Bronchial epithelial cell (primary cell): ENCODE data around the gene ZNF516. TPM values are rescaled to one million over a fixed set of nuclear protein-coding genes. Genes with fewer than 3 reads are reported as not detected.

Experiments used
- DNase-seq: peaks from one replicate; pipeline ENCODE4 v3.0.0-alpha.2; 2010; ENCODE audit warnings: low read depth
- FAIRE-seq: peaks from 2 replicates; lab custom pipeline; 2011; peaks lifted over from hg19 to GRCh38; lab: Jason Lieb, UNC
- H3K27me3 ChIP-seq: 2 replicates; pipeline ENCODE4 v1.5.1; 2011; ENCODE audit warnings: low read length; ENCODE audit not compliant: control insufficient read depth, insufficient read depth
- H3K36me3 ChIP-seq: 2 replicates; pipeline ENCODE4 v1.5.1; 2011; ENCODE audit warnings: low read length; ENCODE audit not compliant: control insufficient read depth, insufficient read depth
- H3K4me3 ChIP-seq: 2 replicates; pipeline ENCODE4 v1.5.1; 2011; ENCODE audit warnings: mild to moderate bottlenecking, low read depth, low read length, control low read depth
- total RNA-seq: library from RNA; depleted of rRNA; stranded (reverse); fragments of >200 nt; gene quantifications from 2 replicates; pipeline ENCODE4 v1.2.1, GENCODE V29; 2014
- TF ChIP-seq, protein P1 (sequence below): IDR thresholded peaks from 2 replicates; pipeline ENCODE4 v1.5.1; 2011; ENCODE audit warnings: mild to moderate bottlenecking, moderate library complexity, low read length, control low read depth, inconsistent platforms; ENCODE audit not compliant: insufficient read depth, severe bottlenecking

Gene ZNF516
- total RNA-seq, 1 donor from 2014 or later, result 16.6 TPM

DNA sequence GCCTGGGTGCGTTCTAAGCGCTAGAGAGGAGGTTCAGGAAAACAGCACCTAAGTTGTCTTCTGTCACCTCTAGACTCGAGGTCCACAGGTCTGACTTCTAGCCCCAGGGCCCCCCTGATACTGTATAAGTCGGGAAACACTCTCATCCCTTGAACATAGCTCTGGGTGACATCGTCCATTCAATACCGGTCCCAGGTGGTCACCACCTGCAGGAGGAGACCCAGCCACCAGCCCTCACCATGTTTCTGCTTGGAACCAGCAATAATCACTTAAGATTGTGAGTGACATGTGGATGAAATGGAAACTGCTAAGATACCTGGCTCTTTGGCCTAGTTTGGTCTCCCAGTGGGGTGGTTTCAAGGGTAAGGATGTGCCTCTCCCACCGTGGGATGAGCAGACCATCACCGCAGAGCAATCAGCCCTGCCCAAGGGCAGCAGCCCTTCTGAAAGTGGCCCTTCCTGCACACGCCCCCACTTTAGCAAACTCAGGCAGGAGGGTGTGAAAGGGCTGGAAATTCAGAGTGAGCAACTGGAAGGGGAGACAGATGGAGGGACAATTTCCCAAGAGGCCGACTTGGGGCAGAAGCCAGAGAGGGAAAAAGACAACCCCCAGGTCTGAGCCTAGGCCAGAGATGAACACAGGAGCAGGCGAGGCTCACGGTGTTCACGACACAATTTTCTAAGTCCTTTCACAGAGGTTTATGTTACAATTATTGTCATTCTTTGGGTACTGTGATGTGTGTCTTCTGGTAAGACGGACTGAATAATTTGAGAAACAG is 95.2 kb downstream of the ZNF516 start:
- Histone ChIP-seq H3K27me3 (no peaks in the 10 kb centered on the region), H3K36me3 (peaks cover 6% of the 10 kb centered on the region), H3K4me3 (no peak overlapping the region)
- FAIRE-seq (no peak), DNase-seq (no peak)
- TF ChIP-seq, protein P1, sequence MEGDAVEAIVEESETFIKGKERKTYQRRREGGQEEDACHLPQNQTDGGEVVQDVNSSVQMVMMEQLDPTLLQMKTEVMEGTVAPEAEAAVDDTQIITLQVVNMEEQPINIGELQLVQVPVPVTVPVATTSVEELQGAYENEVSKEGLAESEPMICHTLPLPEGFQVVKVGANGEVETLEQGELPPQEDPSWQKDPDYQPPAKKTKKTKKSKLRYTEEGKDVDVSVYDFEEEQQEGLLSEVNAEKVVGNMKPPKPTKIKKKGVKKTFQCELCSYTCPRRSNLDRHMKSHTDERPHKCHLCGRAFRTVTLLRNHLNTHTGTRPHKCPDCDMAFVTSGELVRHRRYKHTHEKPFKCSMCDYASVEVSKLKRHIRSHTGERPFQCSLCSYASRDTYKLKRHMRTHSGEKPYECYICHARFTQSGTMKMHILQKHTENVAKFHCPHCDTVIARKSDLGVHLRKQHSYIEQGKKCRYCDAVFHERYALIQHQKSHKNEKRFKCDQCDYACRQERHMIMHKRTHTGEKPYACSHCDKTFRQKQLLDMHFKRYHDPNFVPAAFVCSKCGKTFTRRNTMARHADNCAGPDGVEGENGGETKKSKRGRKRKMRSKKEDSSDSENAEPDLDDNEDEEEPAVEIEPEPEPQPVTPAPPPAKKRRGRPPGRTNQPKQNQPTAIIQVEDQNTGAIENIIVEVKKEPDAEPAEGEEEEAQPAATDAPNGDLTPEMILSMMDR, result no peak

DNA sequence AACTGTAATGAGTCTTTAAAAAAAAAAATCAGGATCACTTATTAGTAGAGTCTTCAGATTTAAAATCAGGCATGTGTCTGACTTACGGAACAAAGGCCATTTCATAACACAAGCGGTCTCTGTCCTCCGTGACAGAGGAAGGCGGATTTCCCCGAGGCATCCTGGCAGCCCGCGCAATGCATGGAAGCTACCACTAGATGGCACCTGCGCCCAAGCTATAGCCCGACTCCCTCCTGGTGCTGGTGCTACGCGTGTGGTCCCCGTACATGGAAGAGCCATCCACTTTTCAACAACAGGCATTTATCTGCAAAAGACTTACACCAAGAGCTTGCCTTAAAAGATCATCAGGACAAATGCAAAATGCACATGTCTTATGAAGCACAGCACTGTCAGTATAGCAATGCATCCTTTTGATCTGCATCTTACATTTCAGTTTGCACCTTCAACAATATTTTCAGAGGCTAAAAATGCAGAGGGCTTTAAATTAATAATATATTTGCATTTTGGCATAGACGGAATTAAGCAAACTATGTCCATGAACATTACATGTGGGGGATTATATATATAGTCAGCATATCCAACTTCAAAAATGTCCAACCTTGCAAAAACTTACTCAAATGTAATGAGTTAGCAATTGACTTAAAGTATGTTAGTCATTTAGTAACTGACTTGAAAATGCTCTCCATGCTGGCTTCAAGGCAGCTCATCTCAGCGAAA is 96.0 kb downstream of the ZNF516 start:
- no peaks in the 10 kb centered on the region for H3K27me3 ChIP-seq
- H3K4me3 ChIP-seq, result no peak overlapping the region
- H3K36me3 ChIP-seq, result peaks cover 4% of the 10 kb centered on the region
- DNase-seq (peak; percentile 55), FAIRE-seq (no peak)
- TF ChIP-seq, protein P1, result peak; percentile 97

DNA sequence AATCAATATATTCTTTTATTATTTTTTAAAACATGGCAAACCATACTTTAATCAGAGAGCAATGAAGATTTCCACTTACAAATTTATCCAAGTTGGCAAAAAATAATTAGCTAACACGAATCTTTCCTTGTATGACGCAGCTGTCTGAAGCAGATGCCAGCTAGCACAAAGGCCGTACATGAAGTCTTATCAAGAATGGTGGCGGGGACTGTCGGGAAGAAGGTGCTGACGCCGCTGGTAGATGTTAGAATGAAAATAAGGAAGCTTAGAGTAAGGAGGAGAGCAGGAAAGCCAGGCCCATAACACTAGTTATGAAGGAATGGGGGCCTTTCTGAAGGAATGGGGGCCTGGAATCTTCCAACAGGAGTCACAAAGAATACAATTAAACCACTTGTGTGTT is 96.7 kb downstream of the ZNF516 start:
- TF ChIP-seq, protein P1, result no peak
- no peak overlapping the region for H3K4me3 ChIP-seq
- peaks cover 3% of the 10 kb centered on the region for H3K36me3 ChIP-seq
- DNase-seq (no peak), FAIRE-seq (no peak)
- H3K27me3 ChIP-seq, result no peaks in the 10 kb centered on the region

DNA sequence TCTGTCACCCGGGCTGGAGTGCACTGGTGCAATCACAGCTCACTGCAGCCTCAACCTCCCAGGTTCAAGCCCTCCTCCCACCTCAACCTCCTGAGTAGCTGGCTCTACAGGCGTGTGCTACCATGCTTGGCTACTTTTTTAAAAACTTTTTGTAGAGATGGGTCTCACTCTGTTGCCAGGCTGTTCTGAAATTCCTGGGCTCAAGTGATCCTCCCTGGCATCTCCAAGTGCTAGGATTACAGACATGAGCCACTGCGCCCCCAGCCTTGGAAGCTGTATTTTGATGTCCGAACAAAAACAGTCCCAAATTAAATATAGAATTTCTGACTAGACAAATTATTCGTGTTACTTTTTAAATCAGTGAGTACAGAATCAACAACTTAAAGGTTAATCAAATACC is 97.4 kb downstream of the ZNF516 start:
- no peak for FAIRE-seq
- DNase-seq, result no peak
- H3K36me3 ChIP-seq, result peaks cover 3% of the 10 kb centered on the region

DNA sequence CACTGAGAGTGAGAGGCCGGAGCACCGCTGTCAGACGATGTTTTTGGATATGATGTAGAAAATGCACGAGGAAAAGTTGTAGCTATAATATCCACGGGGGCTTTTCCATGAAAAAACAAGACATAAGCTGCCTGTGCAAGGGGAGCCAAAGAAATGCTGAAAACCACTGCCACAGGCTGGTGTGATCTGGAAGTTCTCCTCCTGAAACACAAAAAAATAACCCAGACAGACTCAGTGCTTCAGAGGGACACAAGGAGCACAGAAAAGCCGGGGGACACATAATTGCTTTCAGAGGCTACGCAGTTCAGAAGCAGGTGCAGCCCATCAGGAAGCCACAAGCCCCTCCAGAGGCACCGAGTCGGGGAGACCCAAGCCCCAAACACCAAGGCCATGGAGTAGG is 98.2 kb downstream of the ZNF516 start:
- DNase-seq, result no peak

More for the DNA sequence above, 97.4 kb downstream of the ZNF516 start:
- TF ChIP-seq, protein P1, result no peak
- H3K4me3 ChIP-seq, result no peak overlapping the region
- H3K27me3 ChIP-seq, result no peaks in the 10 kb centered on the region

More for the DNA sequence above, 98.2 kb downstream of the ZNF516 start:
- Histone ChIP-seq H3K4me3 (no peak overlapping the region), H3K36me3 (peaks cover 3% of the 10 kb centered on the region), H3K27me3 (no peaks in the 10 kb centered on the region)
- TF ChIP-seq, protein P1, result no peak
- FAIRE-seq, result no peak
